HG02884 (cell line): ENCODE data around the gene MR1.

Experiments used
- ATAC-seq: cut with Tn5 transposase; IDR thresholded peaks from one replicate; pipeline ENCODE4 v1.9.1; 2021; ENCODE audit warnings: mild to moderate bottlenecking, moderate library complexity; ENCODE audit not compliant: unreplicated experiment

Gene MR1

GRCh38 chr1:181090641-181091126 is 56.9 kb downstream of the MR1 start:
- ATAC-seq, result no peak

- no peak for ATAC-seq
Measured at GRCh38 chr1:181091309-181092040, 57.7 kb downstream of the MR1 start.

- no peak for ATAC-seq
Measured at GRCh38 chr1:181092056-181092455, 58.3 kb downstream of the MR1 start.

- ATAC-seq, result no peak
Measured at GRCh38 chr1:181092883-181093458, 59.2 kb downstream of the MR1 start.

GRCh38 chr1:181094416-181095212 is 60.8 kb downstream of the MR1 start:
- ATAC-seq, result no peak

- ATAC-seq, result no peak
Measured at GRCh38 chr1:181095260-181095659, 61.5 kb downstream of the MR1 start.

- ATAC-seq, result no peak
Measured at GRCh38 chr1:181095763-181096184, 62.0 kb downstream of the MR1 start.

GRCh38 chr1:181097242-181097641 is 63.5 kb downstream of the MR1 start:
- ATAC-seq, result no peak

GRCh38 chr1:181099152-181100014 is 65.6 kb downstream of the MR1 start:
- ATAC-seq, result peak; percentile 68

GRCh38 chr1:181100015-181100905 is 66.5 kb downstream of the MR1 start:
- no peak for ATAC-seq

- no peak for ATAC-seq
Measured at GRCh38 chr1:181100934-181101333, 67.2 kb downstream of the MR1 start.

GRCh38 chr1:181101581-181102226 is 67.9 kb downstream of the MR1 start:
- ATAC-seq, result no peak

- ATAC-seq, result no peak
Measured at GRCh38 chr1:181102841-181103240, 69.1 kb downstream of the MR1 start.

- ATAC-seq, result no peak
Measured at GRCh38 chr1:181103399-181103798, 69.6 kb downstream of the MR1 start.

- peak; percentile 9 for ATAC-seq
Measured at GRCh38 chr1:181104042-181104789, 70.4 kb downstream of the MR1 start.

GRCh38 chr1:181104790-181105133 is 71.0 kb downstream of the MR1 start:
- no peak for ATAC-seq

GRCh38 chr1:181105134-181106021 is 71.6 kb downstream of the MR1 start:
- ATAC-seq, result peak; percentile 55

GRCh38 chr1:181106022-181106312 is 72.2 kb downstream of the MR1 start:
- no peak for ATAC-seq
